SJCRH30 (cell line): Measurements from ENCODE around the gene MGLL. TPM values are rescaled to one million over a fixed set of nuclear protein-coding genes. Genes with fewer than 3 reads are reported as not detected.

Experiments used
- DNase-seq, 2 experiments: peaks; one replicate each; pipeline ENCODE4 v3.0.0-alpha.2; 2015 to 2020
- H3K27ac ChIP-seq: fragments of 250-450 bp; sonication (Bioruptor Pico); 2 replicates; pipeline ENCODE4 v1.5.1; 2020; ENCODE audit warnings: mild to moderate bottlenecking, moderate library complexity
- H3K27me3 ChIP-seq: fragments of 250-450 bp; sonication (Bioruptor Pico); 2 replicates; pipeline ENCODE4 v1.5.1; 2020; ENCODE audit warnings: mild to moderate bottlenecking, moderate library complexity
- H3K36me3 ChIP-seq: fragments of 250-450 bp; sonication (Bioruptor Pico); 2 replicates; pipeline ENCODE4 v1.5.1; 2020; ENCODE audit warnings: mild to moderate bottlenecking, moderate library complexity
- H3K4me1 ChIP-seq: fragments of 250-450 bp; sonication (Bioruptor Pico); 2 replicates; pipeline ENCODE4 v1.5.1; 2020; ENCODE audit warnings: mild to moderate bottlenecking, moderate library complexity
- H3K4me3 ChIP-seq: fragments of 250-450 bp; sonication (Bioruptor Pico); 2 replicates; pipeline ENCODE4 v1.5.1; 2020; ENCODE audit warnings: mild to moderate bottlenecking, moderate library complexity
- H3K9me3 ChIP-seq: fragments of 250-450 bp; sonication (Bioruptor Pico); replicated peaks from 2 replicates; pipeline ENCODE4 v1.5.1; 2020; ENCODE audit warnings: mild to moderate bottlenecking, moderate library complexity
- total RNA-seq: library from RNA; depleted of rRNA; stranded (reverse); fragments of >200 nt; shearing (Covaris generic); gene quantifications from 2 replicates; pipeline ENCODE4 v1.2.3, GENCODE V29; 2014

MGLL gene
- total RNA-seq, 1 experiment from 2014 or later, result 41.7 TPM

DNA sequence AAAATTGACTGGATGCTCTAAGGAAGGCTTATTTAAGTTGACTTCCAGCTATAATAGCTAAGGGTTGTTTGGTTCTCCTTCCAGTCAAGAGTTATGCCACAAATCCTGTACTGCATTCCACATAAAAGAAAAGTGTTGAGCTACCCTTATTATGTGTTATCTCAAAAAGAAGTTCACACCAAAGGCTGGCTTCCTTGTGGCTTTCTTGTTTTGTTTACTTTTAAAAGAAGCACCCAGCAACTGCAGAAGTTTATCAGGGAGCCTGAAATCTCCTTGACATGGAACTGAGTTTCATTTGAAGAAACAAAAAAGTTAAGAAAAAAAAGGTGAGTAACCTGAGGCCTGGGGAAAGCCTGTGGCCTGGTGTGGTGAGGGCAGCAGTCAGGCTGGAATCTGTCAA lies 10.2 kb downstream of the MGLL start:
- Histone ChIP-seq H3K4me3 (no peak overlapping the region), H3K36me3 (peaks cover 57% of the 10 kb centered on the region), H3K4me1 (0 out of 2 replicates have a peak, but pooled peaks cover 3% of the 10 kb centered on the region), H3K27ac (no peak overlapping the region), H3K9me3 (0 out of 2 replicates have a peak, but pooled peaks cover 3% of the 10 kb centered on the region), H3K27me3 (no peaks in the 10 kb centered on the region)
- DNase-seq, result no peak

DNA sequence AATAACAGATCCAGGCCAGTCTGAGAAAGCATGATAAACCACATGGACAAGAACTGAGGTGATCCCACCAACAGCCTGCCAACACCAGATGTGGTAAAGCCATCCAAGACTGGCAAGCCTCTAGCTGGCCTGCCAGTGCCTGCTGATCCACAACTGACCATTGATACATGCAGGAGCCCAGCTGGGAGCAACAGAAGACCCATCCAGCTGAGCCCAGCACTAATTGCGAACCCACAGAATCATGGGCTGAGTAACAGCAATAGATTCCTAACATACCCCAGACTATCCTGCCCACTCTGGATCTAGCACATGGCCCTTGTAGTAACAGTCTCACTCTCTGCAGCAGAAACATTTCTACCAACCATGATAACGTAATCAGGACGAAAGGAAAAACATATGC lies 10.6 kb downstream of the MGLL start:
- no peak overlapping the region for H3K27ac ChIP-seq
- H3K27me3 ChIP-seq, result no peaks in the 10 kb centered on the region
- no peak for DNase-seq
- H3K36me3 ChIP-seq, result peaks cover 57% of the 10 kb centered on the region
- H3K4me3 ChIP-seq, result no peak overlapping the region
- H3K4me1 ChIP-seq, result 0 out of 2 replicates have a peak, but pooled peaks cover 3% of the 10 kb centered on the region
- H3K9me3 ChIP-seq, result 0 out of 2 replicates have a peak, but pooled peaks cover 3% of the 10 kb centered on the region

DNA sequence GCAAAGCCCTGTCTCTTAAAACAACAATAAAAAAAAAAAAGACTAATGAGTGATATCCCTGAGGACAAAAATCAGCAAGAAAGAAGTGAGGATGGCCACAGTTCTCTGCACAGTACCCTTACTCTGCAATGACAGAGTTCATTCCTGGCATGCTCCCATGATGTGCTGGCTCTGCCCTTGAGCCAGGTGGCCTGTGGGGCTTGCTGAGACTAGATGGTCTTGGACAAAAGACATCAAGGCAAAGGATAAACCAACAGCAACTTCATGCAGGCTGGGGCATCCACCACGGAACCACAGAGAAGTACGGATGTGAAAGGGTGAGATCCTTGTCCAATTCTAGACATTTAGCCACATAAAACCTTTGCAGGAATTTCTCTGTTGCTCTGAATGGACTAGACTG lies 12.7 kb downstream of the MGLL start:
- Histone ChIP-seq H3K27me3 (no peaks in the 10 kb centered on the region), H3K4me3 (no peak overlapping the region), H3K9me3 (0 out of 2 replicates have a peak, but pooled peaks cover 3% of the 10 kb centered on the region), H3K4me1 (0 out of 2 replicates have a peak, but pooled peaks cover 3% of the 10 kb centered on the region), H3K27ac (no peak overlapping the region), H3K36me3 (peaks cover 52% of the 10 kb centered on the region)
- DNase-seq, result no peak

DNA sequence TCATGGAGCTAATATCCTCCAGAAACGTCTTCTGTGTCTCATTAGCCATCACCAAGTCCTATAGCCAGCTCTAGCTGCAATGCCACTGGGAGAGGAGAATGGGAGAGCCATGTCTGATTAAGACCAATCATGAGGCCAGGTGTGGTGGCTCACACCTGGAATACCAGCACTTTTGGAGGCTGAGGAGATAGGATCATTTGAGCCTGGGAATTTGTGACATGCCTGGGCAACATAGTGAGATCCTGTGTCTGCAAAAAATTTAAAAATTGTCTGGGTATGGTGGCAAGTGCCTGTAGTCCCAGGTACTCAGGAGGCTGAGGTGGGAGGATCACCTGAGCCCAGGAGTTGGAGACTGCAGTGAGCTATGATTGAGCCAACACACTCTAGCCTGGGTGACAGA lies 13.1 kb downstream of the MGLL start:
- peaks cover 48% of the 10 kb centered on the region for H3K36me3 ChIP-seq
- no peaks in the 10 kb centered on the region for H3K4me1 ChIP-seq
- H3K27me3 ChIP-seq, result no peaks in the 10 kb centered on the region
- DNase-seq, result no peak
- no peak overlapping the region for H3K4me3 ChIP-seq
- 0 out of 2 replicates have a peak, but pooled peaks cover 3% of the 10 kb centered on the region for H3K9me3 ChIP-seq
- no peak overlapping the region for H3K27ac ChIP-seq

DNA sequence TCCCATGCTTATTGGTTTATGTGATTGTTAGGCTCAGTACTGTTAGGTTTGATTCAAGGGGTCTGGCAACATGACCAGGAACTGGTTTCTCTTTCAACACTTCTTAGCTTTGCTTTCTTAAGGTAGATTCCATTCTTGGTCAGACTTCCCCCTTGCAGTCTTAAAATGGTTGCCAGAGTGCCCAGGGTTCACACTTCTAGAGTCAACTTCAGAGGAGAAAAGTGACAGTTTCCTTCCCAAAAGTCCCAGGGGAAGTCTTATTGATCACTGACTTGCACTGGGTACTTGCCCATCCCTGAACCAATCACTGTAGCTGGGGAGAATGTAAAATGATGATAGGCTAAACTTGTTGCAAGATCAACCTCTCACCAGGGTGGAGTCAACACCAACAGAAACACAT lies 14.1 kb downstream of the MGLL start:
- no peak for DNase-seq
- Histone ChIP-seq H3K4me1 (no peaks in the 10 kb centered on the region), H3K9me3 (0 out of 2 replicates have a peak, but pooled peaks cover 3% of the 10 kb centered on the region), H3K36me3 (peaks cover 43% of the 10 kb centered on the region), H3K27ac (no peak overlapping the region), H3K27me3 (no peaks in the 10 kb centered on the region), H3K4me3 (no peak overlapping the region)

DNA sequence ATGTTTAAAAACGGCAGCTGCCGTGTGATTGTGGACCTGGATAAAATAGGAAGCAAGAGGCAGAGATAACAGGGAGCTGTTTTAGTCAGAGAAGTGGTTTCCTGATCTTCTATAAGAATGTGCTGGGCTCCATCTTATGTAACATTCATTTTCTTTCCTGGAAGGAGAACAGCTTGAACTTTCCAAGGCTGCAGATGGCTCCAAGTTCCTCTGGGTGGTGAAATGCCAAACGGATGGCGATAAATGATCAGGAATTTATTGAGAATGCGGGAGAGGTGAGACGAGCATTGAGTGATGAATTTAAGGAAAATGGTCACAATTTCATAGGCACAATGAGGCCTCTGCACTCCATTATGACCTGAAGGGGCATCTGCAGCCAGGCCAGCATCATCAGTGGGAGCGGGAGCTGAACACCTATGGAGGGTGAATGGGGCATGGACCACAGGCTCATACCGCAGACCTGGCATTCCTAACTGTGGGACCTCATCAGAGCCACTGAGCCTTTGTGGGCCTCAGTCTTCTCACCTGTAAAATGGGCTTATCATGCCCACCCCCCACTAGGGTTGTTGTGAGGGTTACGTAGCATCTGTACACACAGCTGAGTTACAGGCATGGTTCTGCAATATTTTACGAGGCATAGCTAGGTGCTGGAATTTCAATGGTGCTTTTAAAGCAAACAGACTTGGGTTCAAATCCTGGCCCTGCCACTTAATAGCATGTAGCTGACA lies 17.1 kb downstream of the MGLL start:
- Histone ChIP-seq H3K9me3 (no peaks in the 10 kb centered on the region), H3K27me3 (no peaks in the 10 kb centered on the region), H3K4me3 (no peak overlapping the region), H3K27ac (no peak overlapping the region), H3K4me1 (no peaks in the 10 kb centered on the region), H3K36me3 (peaks cover 14% of the 10 kb centered on the region)
- DNase-seq, result no peak

DNA sequence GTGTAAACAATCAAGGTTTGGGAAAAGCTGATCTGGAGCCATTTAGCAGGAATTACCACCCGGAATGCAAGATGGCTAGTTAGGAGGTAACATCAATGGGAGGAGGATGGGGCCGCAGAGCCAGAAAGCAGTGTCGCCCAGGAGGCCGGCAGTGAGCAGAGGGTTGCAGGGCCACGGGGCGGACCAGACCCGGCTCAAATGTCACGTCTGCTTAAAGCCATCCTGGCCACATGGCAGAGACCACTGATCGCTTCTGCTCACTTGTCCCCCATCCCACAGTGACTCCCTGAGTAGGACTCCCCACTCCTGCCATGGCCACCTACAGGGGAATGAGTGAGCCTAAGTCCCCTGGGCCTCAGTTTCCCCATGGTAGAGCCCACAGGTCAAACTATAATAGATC lies 18.2 kb downstream of the MGLL start:
- H3K4me1 ChIP-seq, result no peaks in the 10 kb centered on the region
- H3K36me3 ChIP-seq, result peaks cover 16% of the 10 kb centered on the region
- H3K27ac ChIP-seq, result no peak overlapping the region
- H3K27me3 ChIP-seq, result no peaks in the 10 kb centered on the region
- no peaks in the 10 kb centered on the region for H3K9me3 ChIP-seq
- no peak for DNase-seq
- H3K4me3 ChIP-seq, result no peak overlapping the region

DNA sequence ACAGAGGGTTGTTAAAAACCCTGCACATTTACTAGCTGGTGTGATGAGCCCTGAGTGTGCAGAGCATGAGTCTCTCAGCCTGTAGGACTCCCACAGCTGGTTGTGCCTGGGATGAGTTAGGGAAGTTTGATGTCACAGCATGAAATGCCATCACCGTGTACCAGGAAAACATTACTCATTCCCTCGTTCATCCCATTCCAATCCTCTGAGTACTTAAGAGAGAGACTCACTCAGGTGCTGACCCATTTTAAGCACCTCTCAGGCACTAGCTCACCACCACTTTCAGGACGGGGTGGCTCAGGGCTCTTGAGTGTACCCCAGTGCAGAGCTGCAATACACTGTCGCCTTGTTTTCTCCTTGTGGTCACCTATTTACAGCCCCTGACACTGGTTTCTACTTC lies 18.7 kb downstream of the MGLL start:
- no peaks in the 10 kb centered on the region for H3K27me3 ChIP-seq
- no peak for DNase-seq
- no peak overlapping the region for H3K4me3 ChIP-seq
- H3K4me1 ChIP-seq, result no peaks in the 10 kb centered on the region
- H3K36me3 ChIP-seq, result peaks cover 11% of the 10 kb centered on the region
- no peaks in the 10 kb centered on the region for H3K9me3 ChIP-seq
- no peak overlapping the region for H3K27ac ChIP-seq

DNA sequence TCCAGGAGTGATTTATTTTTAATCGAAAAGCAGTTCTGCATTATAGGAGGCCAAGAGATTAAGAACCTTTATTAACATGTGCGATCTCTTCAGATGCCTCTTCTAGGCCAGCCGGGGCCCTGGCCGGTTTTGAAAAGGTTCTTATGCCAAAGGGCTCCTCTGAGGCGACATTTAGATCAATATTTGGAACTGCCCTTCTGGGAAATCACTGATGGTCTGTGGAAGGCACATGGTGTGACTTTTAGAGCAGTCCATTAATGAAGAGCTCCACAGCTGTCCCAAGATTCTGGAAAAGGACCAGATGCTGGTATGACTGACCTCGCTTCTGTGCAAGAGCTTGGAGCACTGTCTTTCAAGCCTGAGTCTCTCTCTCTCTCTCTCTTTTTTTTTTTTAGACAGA lies 19.7 kb downstream of the MGLL start:
- Histone ChIP-seq H3K36me3 (peaks cover 7% of the 10 kb centered on the region; the same call in 1 of the 2 replicates), H3K27ac (no peak overlapping the region), H3K4me1 (no peaks in the 10 kb centered on the region), H3K4me3 (no peak overlapping the region), H3K9me3 (no peaks in the 10 kb centered on the region), H3K27me3 (no peaks in the 10 kb centered on the region)
- DNase-seq, result no peak

DNA sequence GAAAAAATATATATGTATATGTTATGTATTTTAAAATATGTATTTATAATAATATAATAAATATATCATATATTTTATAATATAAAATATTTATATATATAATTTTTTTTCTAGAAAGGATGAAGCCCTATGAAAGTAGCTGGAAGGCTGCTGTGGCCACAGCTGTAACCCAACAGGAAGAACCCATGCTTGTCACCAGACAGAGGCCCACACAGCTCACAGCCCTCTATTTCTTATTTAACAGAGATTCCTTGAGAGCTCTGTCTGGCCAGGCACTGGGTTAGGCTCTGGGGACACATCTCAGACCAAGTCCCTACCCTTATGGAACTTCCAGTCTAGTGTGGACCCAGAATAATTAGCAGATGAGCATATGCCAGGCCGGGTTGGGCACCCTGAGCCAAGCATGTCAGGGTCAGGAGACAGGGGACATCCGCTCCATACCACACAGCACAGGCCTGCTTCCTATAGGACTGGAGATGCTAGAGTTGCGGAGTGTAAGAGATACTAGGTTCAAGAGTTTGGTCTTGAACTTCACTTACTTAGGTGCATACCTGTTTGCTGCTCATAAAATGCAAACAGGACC lies 20.5 kb downstream of the MGLL start:
- Histone ChIP-seq H3K27me3 (no peaks in the 10 kb centered on the region), H3K9me3 (no peaks in the 10 kb centered on the region), H3K36me3 (peaks cover 7% of the 10 kb centered on the region; the same call in 1 of the 2 replicates), H3K27ac (no peak overlapping the region), H3K4me1 (no peaks in the 10 kb centered on the region), H3K4me3 (no peak overlapping the region)
- DNase-seq, result no peak

DNA sequence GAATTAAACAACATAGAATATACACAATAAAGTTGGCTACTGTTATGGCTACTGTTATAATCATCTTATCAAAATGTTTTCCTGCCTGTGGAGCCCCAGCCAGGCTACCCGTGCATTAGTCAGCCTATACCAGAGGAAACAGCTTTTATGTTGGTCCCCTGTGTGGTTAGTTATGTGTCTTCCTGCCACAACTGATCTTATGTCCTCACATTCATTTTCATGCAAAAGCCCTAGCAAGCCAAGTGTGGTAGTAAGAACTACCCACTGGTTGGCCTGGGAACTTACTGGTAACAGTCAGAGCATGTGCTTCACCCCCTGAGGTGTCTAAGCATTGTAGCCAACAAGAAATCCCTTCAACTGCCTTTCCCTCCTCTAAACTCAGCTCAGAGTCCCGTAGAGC lies 21.8 kb downstream of the MGLL start:
- no peaks in the 10 kb centered on the region for H3K4me1 ChIP-seq
- no peak for DNase-seq
- no peaks in the 10 kb centered on the region for H3K27me3 ChIP-seq
- H3K4me3 ChIP-seq, result no peak overlapping the region
- no peaks in the 10 kb centered on the region for H3K9me3 ChIP-seq
- peaks cover 7% of the 10 kb centered on the region; the same call in 1 of the 2 replicates for H3K36me3 ChIP-seq
- no peak overlapping the region for H3K27ac ChIP-seq

DNA sequence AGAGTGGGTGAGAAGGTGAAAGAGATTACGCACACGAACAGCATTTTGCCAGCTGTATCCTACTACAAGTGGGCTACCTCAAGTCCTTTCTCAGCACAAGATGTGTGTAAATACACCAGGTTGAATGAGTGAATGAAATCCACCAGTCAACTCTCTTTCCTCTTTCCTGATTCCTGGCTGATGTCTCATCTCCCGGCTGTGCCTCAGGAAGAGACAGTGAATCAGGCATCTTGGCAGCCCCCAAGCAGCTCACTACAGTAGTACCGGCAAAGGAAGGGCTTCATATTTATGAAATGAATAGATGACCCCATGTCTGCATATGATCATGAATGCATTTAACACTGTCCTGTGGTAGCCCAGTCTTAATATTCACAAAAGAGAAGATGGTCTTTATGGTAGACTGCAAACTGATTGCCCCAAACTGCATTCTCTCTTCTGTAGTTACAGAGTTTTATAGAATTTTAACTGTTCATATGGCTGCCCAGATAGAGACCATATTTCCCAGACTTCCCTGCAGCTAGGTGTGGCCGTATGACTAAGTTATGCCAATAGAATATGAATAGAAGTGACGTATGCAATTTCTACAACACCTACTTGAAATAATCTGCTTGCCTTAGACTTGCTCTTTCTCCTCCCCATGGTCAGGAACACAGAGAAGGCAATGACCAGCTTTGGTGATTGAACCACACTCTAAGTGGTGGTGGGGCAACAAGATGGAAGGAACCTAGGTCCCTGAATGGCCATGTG lies 22.7 kb downstream of the MGLL start:
- no peak for DNase-seq
- no peak overlapping the region for H3K4me3 ChIP-seq
- peaks cover 10% of the 10 kb centered on the region for H3K36me3 ChIP-seq
- H3K9me3 ChIP-seq, result no peaks in the 10 kb centered on the region
- H3K27ac ChIP-seq, result no peak overlapping the region
- no peaks in the 10 kb centered on the region for H3K4me1 ChIP-seq
- no peaks in the 10 kb centered on the region for H3K27me3 ChIP-seq

DNA sequence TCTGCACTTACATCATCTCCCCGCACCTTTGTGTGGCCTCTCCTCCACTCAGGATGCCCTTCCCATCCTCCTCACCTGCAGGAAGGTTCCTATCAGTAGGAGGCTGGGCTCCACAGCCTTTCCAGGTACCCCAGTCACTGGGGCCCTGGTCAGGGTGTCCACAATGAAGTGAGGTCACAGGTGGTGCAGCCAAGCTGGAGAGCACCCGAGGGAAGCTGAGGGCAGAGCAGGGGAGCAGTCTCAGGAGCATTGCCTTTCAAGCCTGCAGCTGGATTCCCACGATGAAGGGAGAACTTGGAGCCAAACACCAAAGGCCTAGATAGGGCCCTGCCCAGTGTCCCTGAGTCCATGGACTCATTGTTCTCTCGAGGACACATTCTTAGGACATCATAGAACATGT lies 23.6 kb downstream of the MGLL start:
- H3K27ac ChIP-seq, result no peak overlapping the region

DNA sequence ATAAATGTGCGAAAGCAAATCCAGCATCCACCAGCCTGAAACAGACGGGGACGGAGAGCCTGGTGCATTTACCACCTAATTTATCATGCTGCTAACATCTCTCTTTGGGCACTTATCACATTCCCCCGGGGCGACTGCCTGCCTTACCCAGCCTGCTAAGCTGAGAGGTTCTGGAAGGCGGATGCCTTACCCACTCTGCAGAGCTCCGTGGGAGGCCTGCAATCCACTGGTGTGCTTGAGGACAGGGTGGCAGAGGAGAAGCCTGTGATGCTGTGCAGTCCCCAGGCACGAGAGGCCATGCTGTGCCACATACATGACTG lies 25.5 kb downstream of the MGLL start:
- Histone ChIP-seq H3K9me3 (no peaks in the 10 kb centered on the region), H3K27ac (no peak overlapping the region), H3K4me3 (no peak overlapping the region), H3K4me1 (peaks cover 5% of the 10 kb centered on the region), H3K36me3 (peaks cover 13% of the 10 kb centered on the region), H3K27me3 (no peaks in the 10 kb centered on the region)
- no peak for DNase-seq

More for the DNA sequence above, 23.6 kb downstream of the MGLL start:
- Histone ChIP-seq H3K4me1 (no peaks in the 10 kb centered on the region), H3K4me3 (no peak overlapping the region), H3K9me3 (no peaks in the 10 kb centered on the region), H3K27me3 (no peaks in the 10 kb centered on the region), H3K36me3 (peaks cover 13% of the 10 kb centered on the region)
- no peak for DNase-seq
